GM23248 (cell line): ENCODE measurements around the gene DOCK10. TPM values are rescaled to one million over a fixed set of nuclear protein-coding genes. Genes with fewer than 3 reads are reported as not detected.

Experiments used
- DNase-seq: peaks from one replicate; pipeline ENCODE4 v3.0.0-alpha.2; 2015
- H2AFZ ChIP-seq: fragments of 200-600 bp; sonication (generic); 2 replicates; pipeline ENCODE4 v1.6.1; 2016; ENCODE audit warnings: antibody characterized with exemption
- H3F3A ChIP-seq: fragments of 200-600 bp; sonication (generic); 2 replicates; pipeline ENCODE4 v1.6.1; 2016; ENCODE audit warnings: mild to moderate bottlenecking, antibody characterized with exemption, mixed run types; ENCODE audit not compliant: insufficient read depth
- H3K27ac ChIP-seq: fragments of 200-600 bp; sonication (generic); 2 replicates; pipeline ENCODE4 v1.5.1; 2016; ENCODE audit warnings: mild to moderate bottlenecking
- H3K27me3 ChIP-seq: fragments of 200-600 bp; sonication (generic); replicated peaks from 2 replicates; pipeline ENCODE4 v1.6.1; 2016; ENCODE audit warnings: mild to moderate bottlenecking; ENCODE audit not compliant: insufficient read depth
- H3K36me3 ChIP-seq: fragments of 200-600 bp; sonication (generic); 2 replicates; pipeline ENCODE4 v1.6.1; 2016; ENCODE audit warnings: low read depth, mild to moderate bottlenecking
- H3K4me1 ChIP-seq: fragments of 200-600 bp; sonication (generic); 2 replicates; pipeline ENCODE4 v1.6.1; 2016; ENCODE audit warnings: mild to moderate bottlenecking; ENCODE audit not compliant: insufficient read depth
- H3K4me2 ChIP-seq: fragments of 200-600 bp; sonication (generic); one replicate; pipeline ENCODE4 v1.6.1; 2016; ENCODE audit warnings: mild to moderate bottlenecking; ENCODE audit not compliant: unreplicated experiment
- H3K4me3 ChIP-seq: fragments of 200-600 bp; sonication (generic); 2 replicates; pipeline ENCODE4 v1.5.1; 2016; ENCODE audit warnings: mild to moderate bottlenecking
- H3K79me2 ChIP-seq: fragments of 200-600 bp; sonication (generic); 2 replicates; pipeline ENCODE4 v1.6.1; 2016; ENCODE audit warnings: mild to moderate bottlenecking; ENCODE audit not compliant: insufficient read depth
- H3K9ac ChIP-seq: fragments of 200-600 bp; sonication (generic); 2 replicates; pipeline ENCODE4 v1.6.1; 2016; ENCODE audit warnings: mild to moderate bottlenecking
- H3K9me2 ChIP-seq: fragments of 200-600 bp; sonication (generic); 2 replicates; pipeline ENCODE4 v1.6.1; 2016; ENCODE audit warnings: mixed run types, mild to moderate bottlenecking, moderate library complexity; ENCODE audit not compliant: insufficient read depth
- H3K9me3 ChIP-seq: fragments of 200-600 bp; sonication (generic); one replicate; pipeline ENCODE4 v1.6.1; 2017; ENCODE audit warnings: low read depth
- H4K20me1 ChIP-seq: fragments of 200-600 bp; sonication (generic); 2 replicates; pipeline ENCODE4 v1.6.0; 2016; ENCODE audit not compliant: insufficient read depth
- EZH2 ChIP-seq: fragments of 200-600 bp; sonication (generic); IDR thresholded peaks from 2 replicates; pipeline ENCODE4 v1.6.1; 2018; ENCODE audit warnings: antibody characterized with exemption, mild to moderate bottlenecking; ENCODE audit not compliant: insufficient read depth, poor library complexity, severe bottlenecking
- EZH2phosphoT487 ChIP-seq: fragments of 200-600 bp; sonication (generic); IDR thresholded peaks from 2 replicates; pipeline ENCODE4 v1.6.1; 2018; ENCODE audit warnings: antibody characterized with exemption, moderate library complexity, mild to moderate bottlenecking, low read depth; ENCODE audit not compliant: insufficient read depth
- WGBS, 2 experiments: methylation state at CpG; one replicate each; pipeline ENCODE4 v1.1.6; 2015 to 2017; ENCODE audit warnings: low lambda C conversion rate in 2 of 2, low coverage in 1 of 2; ENCODE audit errors: missing lambda C conversion rate in 2 of 2; 5-methylcytosine and 5-hydroxymethylcytosine counted together
- in situ Hi-C: fragments of 300-500 bp; cut with MboI; formaldehyde crosslinking; loops from 2 replicates; pipeline ENCODE4 v1.15.0; 2020
- polyA plus RNA-seq: library from polyadenylated mRNA; unstranded; fragments of >200 nt; fragmentation: Nextera tagmentation; extraction: Ambion mirVana; gene quantifications from 2 replicates; pipeline ENCODE4 v1.2.1, GENCODE V29; 2016
- total RNA-seq: library from RNA; depleted of rRNA; stranded (reverse); fragments of >200 nt; shearing (Covaris generic); gene quantifications from 2 replicates; pipeline ENCODE4 v1.2.3, GENCODE V29; 2014

The DOCK10 gene
- total and polyA plus RNA-seq, 2 experiments from 2014 or later: 8.5 to 19.2 TPM

- Histone ChIP-seq H3K9me3 (no peaks in the 10 kb centered on the region), H3K4me3 (no peak overlapping the region), H3K36me3 (peaks cover 13% of the 10 kb centered on the region; the same call in 1 of the 2 replicates), H4K20me1 (no peaks in the 10 kb centered on the region), H2AFZ (no peak overlapping the region), H3K9me2 (no peaks in the 10 kb centered on the region), H3K27me3 (no peaks in the 10 kb centered on the region), H3K4me1 (peaks cover 67% of the 10 kb centered on the region), H3K27ac (peak overlapping the region; percentile 87), H3K4me2 (peak overlapping the region; percentile 6), H3F3A (peaks cover 79% of the 10 kb centered on the region), H3K9ac (no peak overlapping the region), H3K79me2 (peaks cover 13% of the 10 kb centered on the region)
- WGBS, 2 experiments: 96 to 97% methylated on average over 1 of the region's 1 CpG
- peak; percentile 32 for DNase-seq
- TF ChIP-seq EZH2: no peak
- no peak for TF ChIP-seq EZH2phosphoT487
- in situ Hi-C loops: loop anchor here (25.0 kb wide), 1 partner anchor 754 kb away; no protein-coding TSS in a partner anchor
Measured at GRCh38 chr2:224883700-224884099, 158.6 kb downstream of the DOCK10 start.

DNA sequence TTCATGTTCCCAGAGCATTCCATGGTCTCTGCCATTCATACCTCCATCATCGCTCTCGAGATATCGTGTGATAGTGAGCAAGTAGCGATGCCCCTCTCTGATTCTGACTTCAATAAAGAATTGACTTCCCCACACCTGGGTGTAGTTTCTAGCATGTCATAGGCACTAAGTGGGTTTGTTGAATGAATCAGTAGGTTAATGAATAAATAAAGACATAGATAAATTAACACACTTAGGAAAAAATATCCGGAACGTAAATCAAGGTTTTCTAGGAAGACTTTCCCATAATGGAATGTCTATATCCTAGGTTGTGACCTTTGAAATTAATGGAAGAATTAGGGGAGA lies 159.1 kb downstream of the DOCK10 start:
- peaks cover 74% of the 10 kb centered on the region for H3F3A ChIP-seq
- WGBS, 2 experiments: 98% methylated on average over 6 of the region's 6 CpGs
- TF ChIP-seq EZH2phosphoT487 (no peak), EZH2 (no peak)
- H3K9me2 ChIP-seq: no peaks in the 10 kb centered on the region
- H3K79me2 ChIP-seq: peaks cover 16% of the 10 kb centered on the region
- H3K27me3 ChIP-seq: no peaks in the 10 kb centered on the region
- H3K9me3 ChIP-seq: no peaks in the 10 kb centered on the region
- peaks cover 13% of the 10 kb centered on the region; the same call in 1 of the 2 replicates for H3K36me3 ChIP-seq
- in situ Hi-C loops: loop anchor here (25.0 kb wide), 1 partner anchor 754 kb away; no protein-coding TSS in a partner anchor
- no peak overlapping the region for H3K9ac ChIP-seq
- H2AFZ ChIP-seq: no peak overlapping the region
- peaks cover 67% of the 10 kb centered on the region for H3K4me1 ChIP-seq
- H4K20me1 ChIP-seq: no peaks in the 10 kb centered on the region
- no peak for DNase-seq
- no peak overlapping the region for H3K4me3 ChIP-seq
- H3K4me2 ChIP-seq: no peak overlapping the region
- peak overlapping the region; percentile 87 for H3K27ac ChIP-seq

DNA sequence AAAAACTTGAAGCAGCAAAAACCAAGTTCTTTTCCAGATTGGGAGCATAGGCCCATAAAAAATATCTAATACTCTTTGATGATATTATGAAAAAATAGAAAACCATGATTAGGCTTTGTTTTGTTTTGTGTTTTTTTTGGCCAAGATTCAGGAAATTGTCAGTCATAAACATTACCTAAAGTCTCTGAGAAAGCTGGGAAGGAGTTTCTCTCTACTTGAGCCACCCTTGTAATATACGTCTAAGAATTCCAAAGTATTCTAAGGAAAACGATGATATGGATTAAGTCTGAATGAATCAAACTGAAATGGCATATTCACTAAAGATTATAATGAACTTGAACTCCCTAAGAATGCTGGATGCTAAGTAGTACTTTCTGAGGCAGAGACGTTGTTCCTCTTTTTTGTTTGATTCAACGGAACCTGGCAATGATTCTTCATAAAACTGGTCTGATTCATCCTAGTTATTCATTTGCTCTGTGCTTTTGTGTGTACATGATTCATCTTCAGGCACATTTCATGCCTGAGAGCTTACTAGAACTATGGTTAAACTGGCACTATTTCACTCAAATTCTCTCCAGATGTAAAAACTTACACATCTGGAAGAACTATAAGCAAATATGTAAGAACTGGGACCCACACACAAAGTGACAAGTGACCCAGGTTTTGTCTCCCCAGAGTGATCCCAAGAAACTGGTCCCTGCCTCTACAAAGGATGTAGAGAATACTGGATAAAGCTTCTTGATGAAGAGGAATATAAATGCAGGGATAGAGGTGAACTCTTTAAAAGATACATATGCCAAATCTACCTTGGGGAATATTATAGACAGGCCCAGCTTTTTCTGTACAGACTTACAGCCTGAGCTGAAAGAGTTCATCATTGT lies 159.7 kb downstream of the DOCK10 start:
- Histone ChIP-seq H3K4me3 (peak overlapping the region; percentile 44), H2AFZ (no peak overlapping the region), H4K20me1 (no peaks in the 10 kb centered on the region), H3K36me3 (peaks cover 15% of the 10 kb centered on the region; the same call in 1 of the 2 replicates), H3K9me2 (no peaks in the 10 kb centered on the region), H3K27me3 (no peaks in the 10 kb centered on the region), H3K4me1 (peaks cover 64% of the 10 kb centered on the region), H3F3A (peaks cover 70% of the 10 kb centered on the region), H3K9me3 (no peaks in the 10 kb centered on the region), H3K9ac (peak overlapping the region; percentile 56), H3K4me2 (peak overlapping the region; percentile 68), H3K27ac (peak overlapping the region; percentile 87), H3K79me2 (peaks cover 20% of the 10 kb centered on the region)
- TF ChIP-seq EZH2: no peak
- no peak for TF ChIP-seq EZH2phosphoT487
- 1 to 2% methylated on average over 4 of the region's 4 CpGs for WGBS, 2 experiments
- in situ Hi-C loops: loop anchor here (25.0 kb wide), 1 partner anchor 755 kb away; no protein-coding TSS in a partner anchor
- peak; percentile 97 for DNase-seq

DNA sequence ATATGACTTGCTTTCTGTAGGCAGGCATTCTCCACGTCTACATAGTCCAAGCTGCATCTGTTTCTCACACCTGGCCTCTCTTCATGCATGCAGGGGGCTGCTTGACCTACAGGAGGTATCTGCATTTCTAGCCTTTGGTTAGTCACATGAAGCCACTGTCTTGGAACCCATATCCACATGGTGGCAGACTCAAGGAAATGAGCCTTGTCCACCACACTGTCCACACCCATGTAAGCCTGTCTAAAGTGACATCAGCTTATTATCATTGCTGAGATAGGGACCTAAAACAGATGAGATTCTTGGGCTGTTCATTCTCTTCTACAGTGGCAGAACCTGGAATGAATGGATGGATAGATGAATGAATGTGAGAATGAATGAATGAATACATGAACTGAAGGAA lies 160.4 kb downstream of the DOCK10 start:
- peaks cover 57% of the 10 kb centered on the region for H3K4me1 ChIP-seq
- peak overlapping the region; percentile 44; the same call in 1 of the 2 replicates for H3K4me3 ChIP-seq
- H3K9ac ChIP-seq: peak overlapping the region; percentile 56
- in situ Hi-C loops: loop anchor here (25.0 kb wide), 1 partner anchor 755 kb away; no protein-coding TSS in a partner anchor
- H4K20me1 ChIP-seq: no peaks in the 10 kb centered on the region
- H3K27ac ChIP-seq: peak overlapping the region; percentile 87
- H3K27me3 ChIP-seq: no peaks in the 10 kb centered on the region
- WGBS, 2 experiments: 88 to 100% methylated on average over 1 of the region's 1 CpG
- peaks cover 65% of the 10 kb centered on the region for H3F3A ChIP-seq
- H2AFZ ChIP-seq: no peak overlapping the region
- peaks cover 20% of the 10 kb centered on the region; the same call in 1 of the 2 replicates for H3K36me3 ChIP-seq
- peaks cover 27% of the 10 kb centered on the region for H3K79me2 ChIP-seq
- TF ChIP-seq EZH2phosphoT487: no peak
- peak; percentile 29 for DNase-seq
- peak overlapping the region; percentile 68 for H3K4me2 ChIP-seq
- no peaks in the 10 kb centered on the region for H3K9me2 ChIP-seq
- H3K9me3 ChIP-seq: no peaks in the 10 kb centered on the region
